NB4 (cell line): ENCODE measurements around the gene NRCAM.

Source experiments
- POLR2A ChIP-seq: IDR thresholded peaks from 2 replicates; pipeline ENCODE4 v1.6.1; 2011; ENCODE audit warnings: mild to moderate bottlenecking; ENCODE audit not compliant: insufficient read length; ENCODE audit errors: extremely low read depth
- TF ChIP-seq, protein P1 (sequence below): IDR thresholded peaks from one replicate; pipeline ENCODE4 v1.5.1; 2012; ENCODE audit warnings: low read depth, low read length

DNA sequence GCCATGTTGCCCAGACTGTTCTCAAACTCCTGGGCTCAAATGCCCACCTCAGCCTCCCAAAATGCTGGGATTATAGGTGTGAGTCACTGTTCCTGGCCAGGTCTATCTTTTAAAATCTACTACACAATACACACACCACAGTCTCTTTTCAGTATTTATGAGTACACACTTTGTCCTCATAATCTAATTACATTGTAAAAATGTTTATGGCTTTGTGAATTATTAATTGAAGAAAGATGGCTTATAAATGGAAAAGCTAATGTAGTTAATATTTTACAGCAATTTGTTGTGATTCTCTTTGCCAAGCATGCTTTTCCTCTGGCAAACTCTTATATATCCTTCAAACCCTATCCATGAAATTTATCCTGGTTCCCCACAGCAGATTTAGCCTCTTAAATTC, 348.1 kb downstream of the NRCAM start:
- TF ChIP-seq, protein P1, sequence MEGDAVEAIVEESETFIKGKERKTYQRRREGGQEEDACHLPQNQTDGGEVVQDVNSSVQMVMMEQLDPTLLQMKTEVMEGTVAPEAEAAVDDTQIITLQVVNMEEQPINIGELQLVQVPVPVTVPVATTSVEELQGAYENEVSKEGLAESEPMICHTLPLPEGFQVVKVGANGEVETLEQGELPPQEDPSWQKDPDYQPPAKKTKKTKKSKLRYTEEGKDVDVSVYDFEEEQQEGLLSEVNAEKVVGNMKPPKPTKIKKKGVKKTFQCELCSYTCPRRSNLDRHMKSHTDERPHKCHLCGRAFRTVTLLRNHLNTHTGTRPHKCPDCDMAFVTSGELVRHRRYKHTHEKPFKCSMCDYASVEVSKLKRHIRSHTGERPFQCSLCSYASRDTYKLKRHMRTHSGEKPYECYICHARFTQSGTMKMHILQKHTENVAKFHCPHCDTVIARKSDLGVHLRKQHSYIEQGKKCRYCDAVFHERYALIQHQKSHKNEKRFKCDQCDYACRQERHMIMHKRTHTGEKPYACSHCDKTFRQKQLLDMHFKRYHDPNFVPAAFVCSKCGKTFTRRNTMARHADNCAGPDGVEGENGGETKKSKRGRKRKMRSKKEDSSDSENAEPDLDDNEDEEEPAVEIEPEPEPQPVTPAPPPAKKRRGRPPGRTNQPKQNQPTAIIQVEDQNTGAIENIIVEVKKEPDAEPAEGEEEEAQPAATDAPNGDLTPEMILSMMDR, result no peak
- no peak for TF ChIP-seq POLR2A
